Stimulated activated CD4-positive, alpha-beta T cell treated with anti-CD3 and anti-CD28 coated beads, TNF-alpha, amount 100 ng/mL, for 24 hours (primary cell): ENCODE measurements around the gene SYT17.

Experiments
- DNase-seq, 3 experiments: peaks; one replicate each; pipeline ENCODE4 v3.0.0-alpha.2; 2020; ENCODE audit warnings: low read depth in 3 of 3

Gene SYT17

GRCh38 chr16:19138601-19139000, 29.4 kb upstream of the SYT17 start:
- DNase-seq = no peak

GRCh38 chr16:19139436-19140091, 28.5 kb upstream of the SYT17 start:
- no peak for DNase-seq

GRCh38 chr16:19140396-19140795, 27.6 kb upstream of the SYT17 start:
- DNase-seq = no peak

GRCh38 chr16:19142939-19143598, 25.0 kb upstream of the SYT17 start:
- no peak for DNase-seq

GRCh38 chr16:19143599-19143956, 24.5 kb upstream of the SYT17 start:
- no peak for DNase-seq

GRCh38 chr16:19145010-19145409, 23.0 kb upstream of the SYT17 start:
- DNase-seq = no peak

GRCh38 chr16:19147126-19147525, 20.9 kb upstream of the SYT17 start:
- no peak for DNase-seq

- DNase-seq = no peak
Observed at GRCh38 chr16:19147627-19148026, 20.4 kb upstream of the SYT17 start.

GRCh38 chr16:19148189-19148588, 19.9 kb upstream of the SYT17 start:
- DNase-seq = no peak

- no peak for DNase-seq
Observed at GRCh38 chr16:19151310-19151709, 16.7 kb upstream of the SYT17 start.

- DNase-seq = no peak
Observed at GRCh38 chr16:19152042-19152441, 16.0 kb upstream of the SYT17 start.

GRCh38 chr16:19153876-19154275, 14.2 kb upstream of the SYT17 start:
- no peak for DNase-seq

- DNase-seq = no peak
Observed at GRCh38 chr16:19162085-19162484, 6.0 kb upstream of the SYT17 start.

- no peak for DNase-seq
Observed at GRCh38 chr16:19163215-19163614, 4.8 kb upstream of the SYT17 start.

GRCh38 chr16:19164285-19164684, 3.8 kb upstream of the SYT17 start:
- no peak for DNase-seq

- no peak for DNase-seq
Observed at GRCh38 chr16:19165101-19165500, 2.9 kb upstream of the SYT17 start.

GRCh38 chr16:19166500-19166899, 1.5 kb upstream of the SYT17 start:
- DNase-seq = no peak

GRCh38 chr16:19168371-19169081, 486 bp downstream of the SYT17 start:
- DNase-seq = no peak

GRCh38 chr16:19169082-19169639, 1.1 kb downstream of the SYT17 start:
- no peak for DNase-seq

GRCh38 chr16:19170043-19170655, 2.1 kb downstream of the SYT17 start:
- DNase-seq = no peak

- DNase-seq = no peak
Observed at GRCh38 chr16:19172098-19172780, 4.2 kb downstream of the SYT17 start.

- DNase-seq = no peak
Observed at GRCh38 chr16:19173059-19173458, 5.0 kb downstream of the SYT17 start.
